Neural cell (in vitro differentiated cells): ENCODE results near the gene PRELID1. TPM values are rescaled to one million over a fixed set of nuclear protein-coding genes. Genes with fewer than 3 reads are reported as not detected.

ENCODE experiments used
- H2AFZ ChIP-seq: fragments of 200-600, 300-800 bp; sonication (generic), shearing (Covaris generic); 2 replicates; pipeline ENCODE4 v1.6.0; 2014; ENCODE audit warnings: low read depth, mild to moderate bottlenecking, antibody characterized with exemption, low read length, moderate library complexity
- H3F3A ChIP-seq: fragments of 200-600 bp; shearing (Covaris generic); 2 replicates; pipeline ENCODE4 v1.6.1; 2016; ENCODE audit warnings: mild to moderate bottlenecking, moderate library complexity, mixed read lengths, antibody characterized with exemption, low read length; ENCODE audit not compliant: insufficient read depth, poor library complexity, severe bottlenecking
- H3K27ac ChIP-seq: fragments of 200-600, 300-800 bp; sonication (generic), shearing (Covaris generic); 2 replicates; pipeline ENCODE4 v1.5.1; 2014; ENCODE audit warnings: mild to moderate bottlenecking, low read length, moderate library complexity
- H3K27me3 ChIP-seq: fragments of 300-800, 200-600 bp; sonication (generic), shearing (Covaris generic); 2 replicates; pipeline ENCODE4 v1.6.0; 2014; ENCODE audit warnings: mild to moderate bottlenecking, low read depth, low read length, moderate library complexity; ENCODE audit not compliant: insufficient read depth
- H3K36me3 ChIP-seq: fragments of 300-800, 200-600 bp; sonication (generic), shearing (Covaris generic); 2 replicates; pipeline ENCODE4 v1.5.1; 2014; ENCODE audit warnings: mild to moderate bottlenecking, antibody characterized with exemption, low read length, moderate library complexity; ENCODE audit not compliant: insufficient read depth
- H3K4me2 ChIP-seq: fragments of 300-800, 200-600 bp; sonication (generic), shearing (Covaris generic); 2 replicates; pipeline ENCODE4 v1.6.0; 2014; ENCODE audit warnings: mild to moderate bottlenecking, low read length
- H3K4me3 ChIP-seq: fragments of 300-800, 200-600 bp; sonication (generic), shearing (Covaris generic); 2 replicates; pipeline ENCODE4 v1.5.1; 2014; ENCODE audit warnings: mild to moderate bottlenecking, low read length, moderate library complexity
- H3K79me2 ChIP-seq: fragments of 200-600 bp; shearing (Covaris generic); replicated peaks from 2 replicates; pipeline ENCODE4 v1.6.0; 2014; ENCODE audit warnings: mild to moderate bottlenecking, low read length, moderate library complexity; ENCODE audit not compliant: insufficient read depth
- H3K9ac ChIP-seq: fragments of 300-800, 200-600 bp; sonication (generic), shearing (Covaris generic); 2 replicates; pipeline ENCODE4 v1.6.1; 2016; ENCODE audit warnings: mild to moderate bottlenecking, low read length, mixed read lengths
- H3K9me2 ChIP-seq: fragments of 200-600 bp; shearing (Covaris generic); 2 replicates; pipeline ENCODE4 v1.6.1; 2016; ENCODE audit warnings: mild to moderate bottlenecking, low read length, mixed read lengths; ENCODE audit not compliant: insufficient read depth
- H3K9me3 ChIP-seq: fragments of 200-600, 300-800 bp; sonication (generic), shearing (Covaris generic); 2 replicates; pipeline ENCODE4 v1.6.1; 2016; ENCODE audit warnings: mild to moderate bottlenecking, mixed run types, low read length, moderate library complexity, mixed read lengths
- H4K20me1 ChIP-seq: fragments of 200-600 bp; shearing (Covaris generic); 2 replicates; pipeline ENCODE4 v1.6.1; 2016; ENCODE audit warnings: mild to moderate bottlenecking, mixed run types; ENCODE audit not compliant: insufficient read depth
- EP300 ChIP-seq: fragments of 450-650 bp; conservative IDR thresholded peaks from 2 replicates; pipeline ENCODE4 v1.6.1; 2014; ENCODE audit warnings: antibody characterized with exemption, mild to moderate bottlenecking, moderate library complexity; ENCODE audit not compliant: poor library complexity, severe bottlenecking
- EZH2 ChIP-seq: fragments of 200-600, 300-800 bp; shearing (Covaris generic), sonication (generic); IDR thresholded peaks from 2 replicates; pipeline ENCODE4 v1.6.1; 2014; ENCODE audit warnings: antibody characterized with exemption, low read length, borderline replicate concordance, mild to moderate bottlenecking; ENCODE audit not compliant: insufficient read depth, poor library complexity, severe bottlenecking
- MXI1 ChIP-seq: fragments of 450-650 bp; conservative IDR thresholded peaks from 2 replicates; pipeline ENCODE4 v1.6.1; 2014; ENCODE audit warnings: antibody characterized with exemption, mild to moderate bottlenecking; ENCODE audit not compliant: poor library complexity, severe bottlenecking
- POLR2AphosphoS5 ChIP-seq: IDR thresholded peaks from 2 replicates; pipeline ENCODE4 v1.6.1; 2012
- RAD21 ChIP-seq: fragments of 450-650 bp; conservative IDR thresholded peaks from 2 replicates; pipeline ENCODE4 v1.6.1; 2014; ENCODE audit warnings: antibody characterized with exemption, mild to moderate bottlenecking, moderate library complexity
- SMC3 ChIP-seq: fragments of 450-650 bp; conservative IDR thresholded peaks from 2 replicates; pipeline ENCODE4 v1.6.1; 2014; ENCODE audit warnings: antibody characterized with exemption, mild to moderate bottlenecking, moderate library complexity; ENCODE audit not compliant: poor library complexity
- TAF1 ChIP-seq: IDR thresholded peaks from 2 replicates; pipeline ENCODE4 v1.6.1; 2012; ENCODE audit warnings: low read depth
- polyA plus RNA-seq: library from polyadenylated mRNA; depleted of rRNA; stranded (reverse); fragments of >200 nt; gene quantifications from 2 replicates; pipeline ENCODE4 v1.2.3, GENCODE V29; 2014
- TF ChIP-seq, protein P1 (sequence below): IDR thresholded peaks from 2 replicates; pipeline ENCODE4 v1.6.1; 2012; ENCODE audit warnings: borderline replicate concordance
- TF ChIP-seq, protein P2 (sequence below): fragments of 450-650 bp; IDR thresholded peaks from 2 replicates; pipeline ENCODE4 v1.5.1; 2014; ENCODE audit warnings: antibody characterized with exemption, mild to moderate bottlenecking, moderate library complexity; ENCODE audit not compliant: poor library complexity, severe bottlenecking

Gene PRELID1
- polyA plus RNA-seq, 1 donor from 2014 or later: 133 TPM

DNA sequence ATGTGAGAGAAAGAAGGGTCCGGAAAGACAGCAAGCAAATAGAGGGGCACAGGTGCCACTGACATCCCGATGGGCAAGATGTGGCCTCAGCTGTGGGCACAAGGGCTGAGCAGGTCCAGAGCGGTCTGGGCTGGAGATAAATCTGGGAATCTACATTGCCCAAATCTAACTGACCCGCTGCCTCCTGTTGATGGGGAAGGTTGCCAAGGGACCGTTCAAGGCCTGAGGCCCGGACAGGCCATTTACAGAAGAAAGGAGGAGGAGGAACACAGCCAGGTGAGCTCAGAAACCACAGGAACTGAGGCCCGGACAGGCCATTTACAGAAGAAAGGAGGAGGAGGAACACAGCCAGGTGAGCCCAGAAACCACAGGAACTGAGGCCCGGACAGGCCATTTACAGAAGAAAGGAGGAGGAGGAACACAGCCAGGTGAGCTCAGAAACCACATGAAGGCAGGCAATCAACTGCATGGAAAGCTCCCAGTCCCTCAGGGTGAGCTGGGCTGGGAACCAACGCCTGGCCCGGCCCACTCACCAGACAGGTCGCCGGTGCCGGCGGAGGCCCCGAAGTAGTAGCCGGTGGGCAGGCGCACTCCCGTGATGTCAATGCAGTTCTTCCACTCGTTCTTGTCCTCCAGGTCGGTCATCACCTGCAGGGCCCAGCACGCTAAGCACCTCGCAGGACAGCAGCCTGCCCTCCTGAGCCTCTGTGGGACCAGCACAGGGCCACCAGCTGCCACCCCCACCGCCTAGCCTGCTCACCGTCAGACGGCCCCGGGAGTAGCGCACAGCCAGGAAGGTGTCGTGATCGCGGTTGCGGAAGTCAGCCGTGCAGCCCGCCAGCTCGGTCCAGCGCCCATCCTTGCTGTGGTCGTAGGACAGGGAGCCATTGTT is 33.2 kb downstream of the PRELID1 start:
- Histone ChIP-seq H3K4me3 (no peak overlapping the region), H3K4me2 (no peak overlapping the region), H3K9me3 (no peaks in the 10 kb centered on the region), H3K79me2 (peaks cover 9% of the 10 kb centered on the region), H2AFZ (no peak overlapping the region), H3K27me3 (no peaks in the 10 kb centered on the region), H3K27ac (no peak overlapping the region), H3K9me2 (no peaks in the 10 kb centered on the region), H3F3A (no peaks in the 10 kb centered on the region), H4K20me1 (no peaks in the 10 kb centered on the region), H3K9ac (no peak overlapping the region), H3K36me3 (no peaks in the 10 kb centered on the region)
- TF ChIP-seq TAF1: no peak
- TF ChIP-seq EZH2: no peak
- TF ChIP-seq POLR2AphosphoS5: no peak
- TF ChIP-seq EP300: no peak
- TF ChIP-seq, protein P1, sequence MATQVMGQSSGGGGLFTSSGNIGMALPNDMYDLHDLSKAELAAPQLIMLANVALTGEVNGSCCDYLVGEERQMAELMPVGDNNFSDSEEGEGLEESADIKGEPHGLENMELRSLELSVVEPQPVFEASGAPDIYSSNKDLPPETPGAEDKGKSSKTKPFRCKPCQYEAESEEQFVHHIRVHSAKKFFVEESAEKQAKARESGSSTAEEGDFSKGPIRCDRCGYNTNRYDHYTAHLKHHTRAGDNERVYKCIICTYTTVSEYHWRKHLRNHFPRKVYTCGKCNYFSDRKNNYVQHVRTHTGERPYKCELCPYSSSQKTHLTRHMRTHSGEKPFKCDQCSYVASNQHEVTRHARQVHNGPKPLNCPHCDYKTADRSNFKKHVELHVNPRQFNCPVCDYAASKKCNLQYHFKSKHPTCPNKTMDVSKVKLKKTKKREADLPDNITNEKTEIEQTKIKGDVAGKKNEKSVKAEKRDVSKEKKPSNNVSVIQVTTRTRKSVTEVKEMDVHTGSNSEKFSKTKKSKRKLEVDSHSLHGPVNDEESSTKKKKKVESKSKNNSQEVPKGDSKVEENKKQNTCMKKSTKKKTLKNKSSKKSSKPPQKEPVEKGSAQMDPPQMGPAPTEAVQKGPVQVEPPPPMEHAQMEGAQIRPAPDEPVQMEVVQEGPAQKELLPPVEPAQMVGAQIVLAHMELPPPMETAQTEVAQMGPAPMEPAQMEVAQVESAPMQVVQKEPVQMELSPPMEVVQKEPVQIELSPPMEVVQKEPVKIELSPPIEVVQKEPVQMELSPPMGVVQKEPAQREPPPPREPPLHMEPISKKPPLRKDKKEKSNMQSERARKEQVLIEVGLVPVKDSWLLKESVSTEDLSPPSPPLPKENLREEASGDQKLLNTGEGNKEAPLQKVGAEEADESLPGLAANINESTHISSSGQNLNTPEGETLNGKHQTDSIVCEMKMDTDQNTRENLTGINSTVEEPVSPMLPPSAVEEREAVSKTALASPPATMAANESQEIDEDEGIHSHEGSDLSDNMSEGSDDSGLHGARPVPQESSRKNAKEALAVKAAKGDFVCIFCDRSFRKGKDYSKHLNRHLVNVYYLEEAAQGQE: no peak
- TF ChIP-seq MXI1: no peak
- TF ChIP-seq, protein P2, sequence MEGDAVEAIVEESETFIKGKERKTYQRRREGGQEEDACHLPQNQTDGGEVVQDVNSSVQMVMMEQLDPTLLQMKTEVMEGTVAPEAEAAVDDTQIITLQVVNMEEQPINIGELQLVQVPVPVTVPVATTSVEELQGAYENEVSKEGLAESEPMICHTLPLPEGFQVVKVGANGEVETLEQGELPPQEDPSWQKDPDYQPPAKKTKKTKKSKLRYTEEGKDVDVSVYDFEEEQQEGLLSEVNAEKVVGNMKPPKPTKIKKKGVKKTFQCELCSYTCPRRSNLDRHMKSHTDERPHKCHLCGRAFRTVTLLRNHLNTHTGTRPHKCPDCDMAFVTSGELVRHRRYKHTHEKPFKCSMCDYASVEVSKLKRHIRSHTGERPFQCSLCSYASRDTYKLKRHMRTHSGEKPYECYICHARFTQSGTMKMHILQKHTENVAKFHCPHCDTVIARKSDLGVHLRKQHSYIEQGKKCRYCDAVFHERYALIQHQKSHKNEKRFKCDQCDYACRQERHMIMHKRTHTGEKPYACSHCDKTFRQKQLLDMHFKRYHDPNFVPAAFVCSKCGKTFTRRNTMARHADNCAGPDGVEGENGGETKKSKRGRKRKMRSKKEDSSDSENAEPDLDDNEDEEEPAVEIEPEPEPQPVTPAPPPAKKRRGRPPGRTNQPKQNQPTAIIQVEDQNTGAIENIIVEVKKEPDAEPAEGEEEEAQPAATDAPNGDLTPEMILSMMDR: no peak
- TF ChIP-seq SMC3: no peak
- TF ChIP-seq RAD21: no peak

DNA sequence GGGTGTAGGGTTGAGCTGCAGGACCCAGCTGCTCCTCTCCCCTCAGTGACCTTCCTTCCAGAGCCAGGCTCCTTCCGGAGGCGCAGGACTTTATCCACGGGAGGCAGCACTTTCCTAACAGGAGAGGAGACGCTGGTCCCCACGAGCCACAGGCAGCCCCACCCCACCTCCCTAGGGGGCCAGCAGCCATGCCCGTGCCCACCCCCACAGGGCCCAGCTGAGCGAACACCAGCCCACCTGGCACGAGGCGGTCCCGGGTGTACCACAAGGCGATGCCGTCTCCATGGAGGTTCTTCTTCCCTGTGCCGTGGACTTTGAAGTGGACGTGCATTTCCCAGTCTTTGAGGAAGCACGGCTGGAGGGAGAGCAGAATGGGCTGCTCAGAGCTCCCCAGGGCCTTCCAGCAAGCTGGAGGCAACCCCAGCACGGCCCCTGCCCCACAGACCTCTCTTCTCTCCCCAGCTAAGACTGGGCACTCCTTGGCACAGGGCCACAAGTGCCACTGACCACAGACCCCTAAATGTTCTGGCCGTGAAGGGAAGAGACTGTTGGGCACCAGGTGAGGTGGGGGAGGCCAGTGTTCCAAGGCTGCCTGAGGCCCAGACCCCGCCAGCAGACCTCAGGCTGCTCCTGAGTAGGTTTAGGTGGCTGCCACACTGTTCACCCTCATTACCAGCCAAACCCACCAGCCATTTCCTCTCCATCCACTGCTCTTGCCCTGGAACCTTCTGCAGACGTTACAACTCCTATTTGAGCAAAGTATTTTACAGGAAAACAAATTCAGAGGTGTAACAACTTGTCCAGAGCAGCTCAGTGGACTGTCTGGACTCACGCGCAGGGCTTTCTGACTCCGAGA is 34.9 kb downstream of the PRELID1 start:
- H3K79me2 ChIP-seq: peaks cover 13% of the 10 kb centered on the region
- H3K4me2 ChIP-seq: no peak overlapping the region
- H3K9me3 ChIP-seq: no peaks in the 10 kb centered on the region
- H4K20me1 ChIP-seq: no peaks in the 10 kb centered on the region
- no peaks in the 10 kb centered on the region for H3K36me3 ChIP-seq
- no peak overlapping the region for H2AFZ ChIP-seq
- no peak overlapping the region for H3K27ac ChIP-seq
- H3K4me3 ChIP-seq: no peak overlapping the region
- no peaks in the 10 kb centered on the region for H3F3A ChIP-seq
- H3K9ac ChIP-seq: no peak overlapping the region
- H3K27me3 ChIP-seq: no peaks in the 10 kb centered on the region
- TF ChIP-seq, protein P2: no peak
- TF ChIP-seq POLR2AphosphoS5 (no peak), EZH2 (no peak), TAF1 (no peak)
- no peaks in the 10 kb centered on the region for H3K9me2 ChIP-seq
